Measurements from ENCODE around the gene ADAD1.

ADAD1 gene

GRCh38 chr4:122403861-122404260 is 25.1 kb downstream of the ADAD1 start:
- ATAC-seq = no peak
- Mint-ChIP-seq H3K4me1 (no peaks in the 10 kb centered on the region), H3K27ac (no peak overlapping the region), H3K4me3 (no peak overlapping the region), H3K9me3 (no peaks in the 10 kb centered on the region), H3K27me3 (peaks cover 24% of the 10 kb centered on the region)
- no peak for DNase-seq

- no peaks in the 10 kb centered on the region for H3K4me1 Mint-ChIP-seq
- ATAC-seq (no peak), DNase-seq (no peak)
- no peaks in the 10 kb centered on the region for H3K9me3 Mint-ChIP-seq
- no peak overlapping the region for H3K27ac Mint-ChIP-seq
- H3K27me3 Mint-ChIP-seq = peaks cover 28% of the 10 kb centered on the region
- H3K4me3 Mint-ChIP-seq = no peak overlapping the region
Measured at GRCh38 chr4:122412547-122412946, 33.7 kb downstream of the ADAD1 start.

GRCh38 chr4:122423246-122423645 is 44.4 kb downstream of the ADAD1 start:
- H3K27ac Mint-ChIP-seq = no peak overlapping the region
- H3K4me3 Mint-ChIP-seq = no peak overlapping the region
- H3K9me3 Mint-ChIP-seq = no peaks in the 10 kb centered on the region
- ATAC-seq = no peak
- H3K27me3 Mint-ChIP-seq = no peaks in the 10 kb centered on the region
- DNase-seq = no peak
- H3K4me1 Mint-ChIP-seq = no peaks in the 10 kb centered on the region

GRCh38 chr4:122431351-122431750 is 52.5 kb downstream of the ADAD1 start:
- H3K9me3 Mint-ChIP-seq = no peaks in the 10 kb centered on the region

GRCh38 chr4:122434285-122434684 is 55.5 kb downstream of the ADAD1 start:
- H3K27me3 Mint-ChIP-seq = peaks cover 7% of the 10 kb centered on the region
- H3K4me3 Mint-ChIP-seq = no peak overlapping the region
- no peak overlapping the region for H3K27ac Mint-ChIP-seq
- DNase-seq (no peak), ATAC-seq (no peak)
- H3K4me1 Mint-ChIP-seq = peaks cover 8% of the 10 kb centered on the region
- no peaks in the 10 kb centered on the region for H3K9me3 Mint-ChIP-seq

More at GRCh38 chr4:122431351-122431750, 52.5 kb downstream of the ADAD1 start:
- peaks cover 8% of the 10 kb centered on the region for H3K4me1 Mint-ChIP-seq
- H3K4me3 Mint-ChIP-seq = no peak overlapping the region
- ATAC-seq (no peak), DNase-seq (no peak)
- H3K27me3 Mint-ChIP-seq = peaks cover 7% of the 10 kb centered on the region
- no peak overlapping the region for H3K27ac Mint-ChIP-seq

- Mint-ChIP-seq H3K4me1 (peaks cover 16% of the 10 kb centered on the region), H3K27ac (no peak overlapping the region), H3K27me3 (peaks cover 28% of the 10 kb centered on the region)
Measured at GRCh38 chr4:122450847-122451246, 72.0 kb downstream of the ADAD1 start.

GRCh38 chr4:122453384-122453995 is 74.7 kb downstream of the ADAD1 start:
- peak overlapping the region; percentile 45 to 75 for H3K4me3 Mint-ChIP-seq
- no peaks in the 10 kb centered on the region for H3K9me3 Mint-ChIP-seq
- no peak for DNase-seq
- H3K27me3 Mint-ChIP-seq = peaks cover 17% of the 10 kb centered on the region
- H3K4me1 Mint-ChIP-seq = peaks cover 39% of the 10 kb centered on the region
- ATAC-seq = no peak
- peak overlapping the region in 1 of 2 donors; percentile 82 for H3K27ac Mint-ChIP-seq

More at GRCh38 chr4:122450847-122451246, 72.0 kb downstream of the ADAD1 start:
- no peak overlapping the region for H3K4me3 Mint-ChIP-seq
- no peak for DNase-seq
- ATAC-seq = peak; percentile 64
- H3K9me3 Mint-ChIP-seq = no peaks in the 10 kb centered on the region

GRCh38 chr4:122456231-122457116 is 77.7 kb downstream of the ADAD1 start, which contains the start of gene IL2:
Gene IL2, minus strand, starts transcription at chr4:122456725. Its CDS starts 285 bp downstream, at chr4:122456440.
- H3K27me3 Mint-ChIP-seq = no peaks in the 10 kb centered on the region
- DNase-seq (no peak), ATAC-seq (peak; percentile 78)
- peak within 1 kb of the TSS; percentile 63 to 69 for H3K27ac Mint-ChIP-seq
- peaks cover 49% of the 10 kb centered on the region for H3K4me1 Mint-ChIP-seq
- peak within 1 kb of the TSS; percentile 31 to 79 for H3K4me3 Mint-ChIP-seq
- no peaks in the 10 kb centered on the region for H3K9me3 Mint-ChIP-seq

GRCh38 chr4:122458625-122459024 is 79.8 kb downstream of the ADAD1 start:
- ATAC-seq = peak; percentile 88
- peaks cover 42% of the 10 kb centered on the region for H3K4me1 Mint-ChIP-seq
- peak overlapping the region; percentile 65 to 78 for H3K4me3 Mint-ChIP-seq
- H3K27ac Mint-ChIP-seq = peak overlapping the region; percentile 42 to 82
- no peaks in the 10 kb centered on the region for H3K27me3 Mint-ChIP-seq
- peak; percentile 16 to 47 for DNase-seq
- peaks cover 0 to 10% of the 10 kb centered on the region in 2 donors for H3K9me3 Mint-ChIP-seq

- H3K9me3 Mint-ChIP-seq = peaks cover 2 to 7% of the 10 kb centered on the region in 2 donors
- DNase-seq (no peak), ATAC-seq (peak; percentile 84)
- no peak overlapping the region for H3K27ac Mint-ChIP-seq
- H3K4me3 Mint-ChIP-seq = no peak overlapping the region
- peaks cover 7% of the 10 kb centered on the region for H3K27me3 Mint-ChIP-seq
- no peaks in the 10 kb centered on the region for H3K4me1 Mint-ChIP-seq
Measured at GRCh38 chr4:122469457-122469856, 90.6 kb downstream of the ADAD1 start.

- Mint-ChIP-seq H3K27me3 (peaks cover 9% of the 10 kb centered on the region), H3K27ac (no peak overlapping the region), H3K9me3 (peaks cover 4 to 16% of the 10 kb centered on the region in 2 donors), H3K4me3 (no peak overlapping the region), H3K4me1 (peaks cover 22% of the 10 kb centered on the region)
- no peak for ATAC-seq
- no peak for DNase-seq
Measured at GRCh38 chr4:122475233-122475632, 96.4 kb downstream of the ADAD1 start.

- Mint-ChIP-seq H3K4me3 (no peak overlapping the region), H3K27ac (no peak overlapping the region), H3K4me1 (peaks cover 23% of the 10 kb centered on the region), H3K27me3 (peaks cover 9% of the 10 kb centered on the region), H3K9me3 (peaks cover 4 to 16% of the 10 kb centered on the region in 2 donors)
- no peak for DNase-seq
- ATAC-seq = no peak
Measured at GRCh38 chr4:122476126-122476525, 97.3 kb downstream of the ADAD1 start.

- H3K9me3 Mint-ChIP-seq = peaks cover 4 to 16% of the 10 kb centered on the region in 2 donors
- no peak overlapping the region for H3K4me3 Mint-ChIP-seq
- DNase-seq = no peak
- peaks cover 9% of the 10 kb centered on the region for H3K27me3 Mint-ChIP-seq
- H3K27ac Mint-ChIP-seq = no peak overlapping the region
- peaks cover 23% of the 10 kb centered on the region for H3K4me1 Mint-ChIP-seq
- no peak for ATAC-seq
Measured at GRCh38 chr4:122476745-122477144, 97.9 kb downstream of the ADAD1 start.

All from stimulated activated naive CD8-positive, alpha-beta T cell treated with anti-CD3 and anti-CD28 coated beads, Interleukin-15, amount 100 ng/mL, for 72 hours (primary cell).